ENCODE measurements around the gene PLA2G4B.

GRCh38 chr15:41879321-41879845, 40.7 kb downstream of the PLA2G4B start:
- TF ChIP-seq EZH2 (IDR thresholded peaks at IDR 0.05; ENCODE audit: insufficient read depth, poor library complexity, severe bottlenecking) (no peak), EZH2phosphoT487 (IDR thresholded peaks at IDR 0.05; ENCODE audit: insufficient read depth, low read depth) (no peak)
